NB4 (cell line): ENCODE results near the gene MAGI1.

Source experiments
- MYC ChIP-seq: IDR thresholded peaks from 2 replicates; pipeline ENCODE4 v1.6.1; 2011; ENCODE audit warnings: low read depth, low read length
- POLR2A ChIP-seq: IDR thresholded peaks from 2 replicates; pipeline ENCODE4 v1.6.1; 2011; ENCODE audit warnings: mild to moderate bottlenecking; ENCODE audit not compliant: insufficient read length; ENCODE audit errors: extremely low read depth
- TF ChIP-seq, protein P1 (sequence below): IDR thresholded peaks from one replicate; pipeline ENCODE4 v1.5.1; 2012; ENCODE audit warnings: low read depth, low read length
- TF ChIP-seq, protein P2 (sequence below): IDR thresholded peaks from 2 replicates; pipeline ENCODE4 v1.6.1; 2011; ENCODE audit warnings: low read depth, low read length

DNA sequence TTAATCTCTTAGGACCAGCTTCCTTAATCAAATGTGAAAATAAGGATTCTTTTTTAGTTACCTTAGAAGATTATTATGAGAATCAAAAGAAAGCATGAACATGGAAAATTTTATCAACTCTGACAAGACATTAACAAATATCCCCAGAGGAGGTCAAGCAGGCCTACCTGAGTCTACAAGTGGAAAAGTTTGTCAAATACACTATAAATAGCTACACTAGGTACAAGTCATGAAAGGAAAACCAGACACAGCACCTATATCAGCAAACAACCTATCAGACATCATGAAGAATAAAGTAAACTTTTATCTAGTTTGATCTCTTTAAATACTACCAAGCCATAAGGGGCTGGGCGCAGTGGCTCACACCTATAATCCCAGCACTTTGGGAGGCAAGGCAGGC lies 126.1 kb downstream of the MAGI1 start:
- TF ChIP-seq, protein P1, sequence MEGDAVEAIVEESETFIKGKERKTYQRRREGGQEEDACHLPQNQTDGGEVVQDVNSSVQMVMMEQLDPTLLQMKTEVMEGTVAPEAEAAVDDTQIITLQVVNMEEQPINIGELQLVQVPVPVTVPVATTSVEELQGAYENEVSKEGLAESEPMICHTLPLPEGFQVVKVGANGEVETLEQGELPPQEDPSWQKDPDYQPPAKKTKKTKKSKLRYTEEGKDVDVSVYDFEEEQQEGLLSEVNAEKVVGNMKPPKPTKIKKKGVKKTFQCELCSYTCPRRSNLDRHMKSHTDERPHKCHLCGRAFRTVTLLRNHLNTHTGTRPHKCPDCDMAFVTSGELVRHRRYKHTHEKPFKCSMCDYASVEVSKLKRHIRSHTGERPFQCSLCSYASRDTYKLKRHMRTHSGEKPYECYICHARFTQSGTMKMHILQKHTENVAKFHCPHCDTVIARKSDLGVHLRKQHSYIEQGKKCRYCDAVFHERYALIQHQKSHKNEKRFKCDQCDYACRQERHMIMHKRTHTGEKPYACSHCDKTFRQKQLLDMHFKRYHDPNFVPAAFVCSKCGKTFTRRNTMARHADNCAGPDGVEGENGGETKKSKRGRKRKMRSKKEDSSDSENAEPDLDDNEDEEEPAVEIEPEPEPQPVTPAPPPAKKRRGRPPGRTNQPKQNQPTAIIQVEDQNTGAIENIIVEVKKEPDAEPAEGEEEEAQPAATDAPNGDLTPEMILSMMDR = no peak
- TF ChIP-seq POLR2A = no peak
- TF ChIP-seq, protein P2, sequence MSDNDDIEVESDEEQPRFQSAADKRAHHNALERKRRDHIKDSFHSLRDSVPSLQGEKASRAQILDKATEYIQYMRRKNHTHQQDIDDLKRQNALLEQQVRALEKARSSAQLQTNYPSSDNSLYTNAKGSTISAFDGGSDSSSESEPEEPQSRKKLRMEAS = no peak
- no peak for TF ChIP-seq MYC
